ENCODE data around the gene TSC22D4.
"Not testable (repeated sequence)": the region's sequence is repeated elsewhere in the genome, so short reads cannot be mapped to it uniquely, and the experiment has no call there.

TSC22D4 gene

GRCh38 chr7:100449190-100449795, 29.7 kb downstream of the TSC22D4 start:
- no peak overlapping the region for H3K4me3 ChIP-seq (ENCODE audit: low read depth, low read length)
- TF ChIP-seq, protein P1, sequence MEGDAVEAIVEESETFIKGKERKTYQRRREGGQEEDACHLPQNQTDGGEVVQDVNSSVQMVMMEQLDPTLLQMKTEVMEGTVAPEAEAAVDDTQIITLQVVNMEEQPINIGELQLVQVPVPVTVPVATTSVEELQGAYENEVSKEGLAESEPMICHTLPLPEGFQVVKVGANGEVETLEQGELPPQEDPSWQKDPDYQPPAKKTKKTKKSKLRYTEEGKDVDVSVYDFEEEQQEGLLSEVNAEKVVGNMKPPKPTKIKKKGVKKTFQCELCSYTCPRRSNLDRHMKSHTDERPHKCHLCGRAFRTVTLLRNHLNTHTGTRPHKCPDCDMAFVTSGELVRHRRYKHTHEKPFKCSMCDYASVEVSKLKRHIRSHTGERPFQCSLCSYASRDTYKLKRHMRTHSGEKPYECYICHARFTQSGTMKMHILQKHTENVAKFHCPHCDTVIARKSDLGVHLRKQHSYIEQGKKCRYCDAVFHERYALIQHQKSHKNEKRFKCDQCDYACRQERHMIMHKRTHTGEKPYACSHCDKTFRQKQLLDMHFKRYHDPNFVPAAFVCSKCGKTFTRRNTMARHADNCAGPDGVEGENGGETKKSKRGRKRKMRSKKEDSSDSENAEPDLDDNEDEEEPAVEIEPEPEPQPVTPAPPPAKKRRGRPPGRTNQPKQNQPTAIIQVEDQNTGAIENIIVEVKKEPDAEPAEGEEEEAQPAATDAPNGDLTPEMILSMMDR (IDR thresholded peaks at IDR 0.05; ENCODE audit: borderline replicate concordance, insufficient read depth, low read depth, low read length), result no peak

- not testable (repeated sequence) for H3K4me3 ChIP-seq (ENCODE audit: low read depth, low read length)
These were observed 31.7 kb downstream of the TSC22D4 start for GRCh38 chr7:100447363-100447762.

- H3K4me3 ChIP-seq (ENCODE audit: low read depth, low read length), result no peak overlapping the region
- TF ChIP-seq, protein P1 (IDR thresholded peaks at IDR 0.05; ENCODE audit: borderline replicate concordance, insufficient read depth, low read depth, low read length), result no peak
These were observed 33.0 kb downstream of the TSC22D4 start for GRCh38 chr7:100446040-100446439.

DNA sequence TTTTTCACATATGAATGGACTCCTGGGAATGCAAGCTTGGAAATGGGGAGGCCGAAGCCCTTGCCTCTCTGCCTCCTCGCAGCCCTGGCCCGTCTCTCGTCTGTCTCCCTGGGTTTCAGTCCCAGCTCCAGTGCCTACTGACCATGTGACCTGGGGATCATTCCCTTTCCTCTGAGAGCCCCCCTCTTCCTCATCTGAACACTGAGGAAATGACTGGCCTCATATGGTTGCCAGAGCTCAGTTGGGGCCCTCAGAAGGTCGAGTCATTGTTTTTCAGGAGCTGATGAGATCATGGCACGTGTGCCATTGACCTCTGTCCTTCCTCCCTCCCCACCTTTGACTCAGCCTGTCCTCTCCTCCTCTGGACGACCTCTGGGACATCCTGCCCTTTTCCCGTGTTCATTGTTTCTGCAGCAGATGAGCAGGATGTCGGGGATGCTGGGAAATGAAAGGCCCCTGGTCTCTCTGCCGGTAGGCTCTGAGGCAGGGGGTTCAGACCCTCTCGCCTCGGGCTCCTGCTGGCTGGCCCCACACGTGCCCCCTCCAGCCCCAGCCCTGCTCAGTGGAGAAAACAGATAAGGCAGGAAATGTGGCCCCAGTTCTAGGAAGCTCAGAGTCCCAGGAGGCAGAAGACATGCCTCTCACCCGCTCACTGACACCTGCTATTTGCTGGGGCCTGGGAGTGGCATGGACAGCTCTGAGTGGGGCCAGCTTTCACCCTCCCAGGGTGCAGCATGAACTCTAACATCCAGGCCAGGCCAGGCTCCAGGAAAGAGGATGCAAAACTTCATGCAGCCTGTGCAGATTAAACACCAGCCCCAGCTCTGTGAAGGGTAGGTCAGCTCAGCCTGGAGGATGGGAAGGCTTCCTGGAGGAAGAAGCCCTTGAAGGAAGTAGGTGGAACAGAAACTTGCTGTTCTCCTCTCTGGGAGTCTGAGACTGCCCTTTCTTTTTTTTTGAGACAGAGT, 34.4 kb downstream of the TSC22D4 start:
- TF ChIP-seq, protein P1 (IDR thresholded peaks at IDR 0.05; ENCODE audit: borderline replicate concordance, insufficient read depth, low read depth, low read length), result no peak
- H3K4me3 ChIP-seq (ENCODE audit: low read depth, low read length), result no peak overlapping the region

DNA sequence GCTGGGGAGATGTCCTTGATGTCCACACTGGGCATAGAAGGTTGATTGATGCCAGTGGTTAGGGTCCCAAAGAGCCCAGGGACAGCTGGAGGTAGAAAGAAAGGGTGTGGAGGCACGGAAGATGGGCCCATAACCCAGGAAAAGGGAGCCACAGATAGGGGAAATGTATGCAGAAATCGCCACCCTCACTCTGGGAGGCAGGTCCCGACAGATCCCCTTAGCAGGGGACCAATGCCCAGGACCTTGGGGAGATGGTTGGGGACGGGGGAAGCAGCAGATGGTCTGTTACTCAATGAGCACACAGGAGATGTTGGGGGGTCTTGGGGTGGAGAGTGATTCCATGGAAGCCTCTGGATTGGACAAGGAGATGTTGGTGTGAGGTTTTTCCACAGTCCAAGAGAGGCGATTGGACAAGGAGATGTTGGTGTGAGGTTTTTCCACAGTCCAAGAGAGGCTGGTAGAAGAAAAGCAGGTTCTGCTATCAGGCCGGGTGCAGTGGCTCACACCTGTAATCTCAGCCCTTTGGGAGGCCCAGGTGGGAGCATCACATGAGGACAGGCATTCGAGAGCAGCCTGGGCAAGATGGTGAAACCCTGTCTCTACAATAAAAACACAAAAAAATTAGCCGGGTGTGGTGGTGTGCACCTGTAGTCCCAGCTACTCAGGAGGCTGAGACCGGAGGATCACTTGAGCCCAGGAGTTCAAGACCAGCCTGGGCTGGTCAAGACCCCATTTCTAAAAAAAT, 35.7 kb downstream of the TSC22D4 start:
- TF ChIP-seq, protein P1 (IDR thresholded peaks at IDR 0.05; ENCODE audit: borderline replicate concordance, insufficient read depth, low read depth, low read length), result no peak
- H3K4me3 ChIP-seq (ENCODE audit: low read depth, low read length), result no peak overlapping the region

GRCh38 chr7:100441641-100442535, 37.1 kb downstream of the TSC22D4 start:
- no peak overlapping the region for H3K4me3 ChIP-seq (ENCODE audit: low read depth, low read length)
- TF ChIP-seq, protein P1 (IDR thresholded peaks at IDR 0.05; ENCODE audit: borderline replicate concordance, insufficient read depth, low read depth, low read length), result no peak

GRCh38 chr7:100439244-100439643, 39.8 kb downstream of the TSC22D4 start:
- not testable (repeated sequence) for H3K4me3 ChIP-seq (ENCODE audit: low read depth, low read length)

GRCh38 chr7:100438731-100439130, 40.3 kb downstream of the TSC22D4 start:
- not testable (repeated sequence) for H3K4me3 ChIP-seq (ENCODE audit: low read depth, low read length)
